ENCODE data around the gene TBC1D8. TPM values are rescaled to one million over a fixed set of nuclear protein-coding genes. Genes with fewer than 3 reads are reported as not detected.

Gene TBC1D8
- total RNA-seq (2021) (5.1 and 8.6 TPM in 2 replicates), Bru-seq, nascent RNA (percentile 53 among the genes with signal in this experiment), BruChase-seq, experiment 1, labeled RNA remaining after a 2-hour chase (percentile 51 among the genes with signal in this experiment), BruChase-seq, experiment 2, labeled RNA remaining after a 6-hour chase (percentile 52 among the genes with signal in this experiment)
- long read RNA-seq, partial matches to known transcripts: 5 of 14 reads
- long read RNA-seq, other reads (novel, unspliced or antisense): 8 of 14 reads

DNA sequence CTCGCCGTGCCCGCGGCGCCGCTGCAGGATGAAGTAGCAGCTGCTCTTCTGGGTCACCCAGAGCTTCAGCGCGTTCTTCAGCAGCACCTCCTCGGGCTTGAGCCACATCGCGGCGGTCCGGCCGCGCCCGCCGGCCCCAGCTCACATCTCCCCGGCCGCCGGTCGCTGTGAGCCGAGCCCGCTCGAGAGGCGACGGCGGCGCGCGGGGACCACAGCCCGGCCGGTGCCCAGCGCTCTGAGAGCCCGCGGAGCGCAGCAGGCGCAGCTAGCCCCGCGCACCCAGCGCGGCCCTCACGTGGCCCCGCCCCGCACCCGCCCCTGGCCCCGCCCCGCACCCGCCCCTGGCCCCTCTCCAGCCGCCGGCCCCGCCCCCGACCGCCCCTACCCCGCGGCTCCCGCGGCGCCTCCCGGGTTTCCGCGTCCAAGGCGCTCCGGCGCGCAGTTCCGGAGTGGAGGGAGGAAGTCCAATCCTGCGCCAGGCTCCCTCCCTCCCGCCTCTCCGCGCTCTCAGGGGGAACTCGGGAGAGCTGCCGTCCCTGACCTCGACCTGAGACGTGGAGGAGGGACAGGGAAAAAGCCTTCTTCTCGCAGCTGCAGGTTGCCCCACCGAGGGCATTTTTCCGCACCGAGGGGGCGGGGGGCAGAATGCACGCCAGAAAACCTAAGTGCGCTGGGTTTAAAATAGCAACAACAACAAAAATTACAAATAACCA, at the start of gene TBC1D8:
Gene TBC1D8, minus strand, starts transcription at position 237 of the 713 bp plus-strand sequence. Its CDS starts 129 bp downstream, at position 108.
- ChIA-PET CTCF (no interaction called here), POLR2A (ENCODE audit: low non-redundant PET) (interaction anchor here (0.6 kb wide), 3 partner anchors 118 to 440 kb away, joined by 3 to 6 read pairs (median 4); no protein-coding TSS in a partner anchor)
- peak; percentile 89 for DNase-seq (ENCODE audit: low spot score)
- Histone ChIP-seq H3K4me1 (ENCODE audit: insufficient read depth, low read length, poor library complexity, severe bottlenecking) (peaks cover 13% of the 10 kb centered on the region), H3K27me3 (replicated peaks; ENCODE audit: insufficient read depth, low read depth, low read length, poor library complexity) (no peaks in the 10 kb centered on the region), H3K27ac (ENCODE audit: low read depth, low read length, poor library complexity, severe bottlenecking) (peak within 1 kb of the TSS; percentile 63), H3K9me3 (ENCODE audit: low read depth, low read length, poor library complexity, severe bottlenecking) (no peaks in the 10 kb centered on the region), H3K36me3 (ENCODE audit: insufficient read depth, low read length, poor library complexity, severe bottlenecking) (no peaks in the 10 kb centered on the region), H3K4me3 (ENCODE audit: low read depth, low read length, poor library complexity, severe bottlenecking) (peak within 1 kb of the TSS; percentile 67)
- TF ChIP-seq EZH2 (IDR thresholded peaks at IDR 0.05; ENCODE audit: borderline replicate concordance, low read depth, low read length, poor library complexity, severe bottlenecking) (no peak), CTCF (conservative IDR thresholded peaks at IDR 0.05; ENCODE audit: low read depth, low read length) (no peak)
- intact Hi-C loops (cut with micrococcal nuclease; ENCODE audit: unreplicated experiment): no loop called here
- no TSS peak for BruUV-seq (replicated peaks)

DNA sequence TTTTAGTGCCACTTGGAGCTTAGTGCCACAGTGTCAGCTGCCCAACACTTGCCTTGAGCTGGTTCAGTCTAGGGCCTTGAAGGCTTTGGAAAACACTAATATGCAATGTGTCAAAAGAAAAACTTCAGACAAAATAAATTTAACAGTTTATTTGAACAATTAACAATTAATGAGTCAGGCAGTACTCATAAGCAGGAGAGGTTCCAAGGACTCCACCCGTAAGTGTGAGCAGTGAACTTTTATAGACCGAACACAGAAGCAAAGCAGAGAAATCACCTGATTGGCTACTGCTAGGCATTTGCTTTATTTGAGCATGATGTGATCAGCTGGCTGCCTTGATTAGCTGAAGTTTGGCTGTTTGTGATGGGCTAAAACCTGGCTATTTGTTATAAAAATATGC, 49.5 kb upstream of the TBC1D8 start:
- Histone ChIP-seq H3K4me1 (ENCODE audit: insufficient read depth, low read length, poor library complexity, severe bottlenecking) (no peaks in the 10 kb centered on the region), H3K27me3 (replicated peaks; ENCODE audit: insufficient read depth, low read depth, low read length, poor library complexity) (no peaks in the 10 kb centered on the region), H3K36me3 (ENCODE audit: insufficient read depth, low read length, poor library complexity, severe bottlenecking) (no peaks in the 10 kb centered on the region), H3K9me3 (ENCODE audit: low read depth, low read length, poor library complexity, severe bottlenecking) (no peaks in the 10 kb centered on the region), H3K4me3 (ENCODE audit: low read depth, low read length, poor library complexity, severe bottlenecking) (no peak overlapping the region), H3K27ac (ENCODE audit: low read depth, low read length, poor library complexity, severe bottlenecking) (no peak overlapping the region)
- intact Hi-C loops (cut with micrococcal nuclease; ENCODE audit: unreplicated experiment): no loop called here
- no TSS peak for BruUV-seq (replicated peaks)
- CTCF ChIA-PET: interaction anchor here (0.7 kb wide), 1 partner anchor 12 kb away, joined by 4 read pairs; no protein-coding TSS in a partner anchor
- DNase-seq (ENCODE audit: low spot score): no peak
- TF ChIP-seq EZH2 (IDR thresholded peaks at IDR 0.05; ENCODE audit: borderline replicate concordance, low read depth, low read length, poor library complexity, severe bottlenecking) (no peak), CTCF (conservative IDR thresholded peaks at IDR 0.05; ENCODE audit: low read depth, low read length) (no peak)
- POLR2A ChIA-PET (ENCODE audit: low non-redundant PET): no interaction called here

DNA sequence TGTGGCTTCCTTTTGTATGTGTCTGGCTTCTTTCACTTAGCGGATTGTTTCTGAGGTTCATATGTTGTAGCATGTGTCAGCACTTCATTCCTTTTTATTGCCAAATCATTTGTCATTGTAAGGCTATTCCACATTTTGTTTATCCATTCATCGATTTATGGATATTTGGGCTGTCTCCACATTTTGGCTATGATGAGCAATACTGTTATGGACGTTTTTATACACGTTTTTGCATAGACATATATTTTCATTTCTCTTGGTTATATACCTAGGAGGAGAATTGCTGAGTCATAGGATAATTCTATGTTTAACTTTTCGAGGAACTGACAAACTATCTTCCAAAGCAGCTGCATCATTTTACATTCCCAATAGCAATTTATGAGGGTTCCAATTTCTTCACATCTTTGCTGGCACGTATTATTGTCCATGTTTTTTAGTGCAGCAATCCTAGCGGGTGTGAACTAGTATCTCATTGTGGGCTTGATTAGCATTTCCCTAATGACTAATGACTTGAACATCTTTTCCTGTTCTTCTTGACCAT, 48.1 kb upstream of the TBC1D8 start:
- DNase-seq (ENCODE audit: low spot score): no peak
- no TSS peak for BruUV-seq (replicated peaks)
- POLR2A ChIA-PET (ENCODE audit: low non-redundant PET): no interaction called here
- Histone ChIP-seq H3K36me3 (ENCODE audit: insufficient read depth, low read length, poor library complexity, severe bottlenecking) (no peaks in the 10 kb centered on the region), H3K27ac (ENCODE audit: low read depth, low read length, poor library complexity, severe bottlenecking) (no peak overlapping the region), H3K27me3 (replicated peaks; ENCODE audit: insufficient read depth, low read depth, low read length, poor library complexity) (no peaks in the 10 kb centered on the region), H3K4me3 (ENCODE audit: low read depth, low read length, poor library complexity, severe bottlenecking) (no peak overlapping the region), H3K4me1 (ENCODE audit: insufficient read depth, low read length, poor library complexity, severe bottlenecking) (no peaks in the 10 kb centered on the region), H3K9me3 (ENCODE audit: low read depth, low read length, poor library complexity, severe bottlenecking) (no peaks in the 10 kb centered on the region)
- CTCF ChIA-PET: interaction anchor here (0.7 kb wide), 1 partner anchor 243 kb away, joined by 5 read pairs; no protein-coding TSS in a partner anchor
- TF ChIP-seq EZH2 (IDR thresholded peaks at IDR 0.05; ENCODE audit: borderline replicate concordance, low read depth, low read length, poor library complexity, severe bottlenecking) (no peak), CTCF (conservative IDR thresholded peaks at IDR 0.05; ENCODE audit: low read depth, low read length) (no peak)
- intact Hi-C loops (cut with micrococcal nuclease; ENCODE audit: unreplicated experiment): no loop called here

All from A673 (cell line).